Measurements from ENCODE around the gene INO80D.

GRCh38 chr2:206028101-206028500 is 57.9 kb downstream of the INO80D start:
- no peak for TF ChIP-seq POLR2A (IDR thresholded peaks at IDR 0.05)
- TF ChIP-seq, protein P1, sequence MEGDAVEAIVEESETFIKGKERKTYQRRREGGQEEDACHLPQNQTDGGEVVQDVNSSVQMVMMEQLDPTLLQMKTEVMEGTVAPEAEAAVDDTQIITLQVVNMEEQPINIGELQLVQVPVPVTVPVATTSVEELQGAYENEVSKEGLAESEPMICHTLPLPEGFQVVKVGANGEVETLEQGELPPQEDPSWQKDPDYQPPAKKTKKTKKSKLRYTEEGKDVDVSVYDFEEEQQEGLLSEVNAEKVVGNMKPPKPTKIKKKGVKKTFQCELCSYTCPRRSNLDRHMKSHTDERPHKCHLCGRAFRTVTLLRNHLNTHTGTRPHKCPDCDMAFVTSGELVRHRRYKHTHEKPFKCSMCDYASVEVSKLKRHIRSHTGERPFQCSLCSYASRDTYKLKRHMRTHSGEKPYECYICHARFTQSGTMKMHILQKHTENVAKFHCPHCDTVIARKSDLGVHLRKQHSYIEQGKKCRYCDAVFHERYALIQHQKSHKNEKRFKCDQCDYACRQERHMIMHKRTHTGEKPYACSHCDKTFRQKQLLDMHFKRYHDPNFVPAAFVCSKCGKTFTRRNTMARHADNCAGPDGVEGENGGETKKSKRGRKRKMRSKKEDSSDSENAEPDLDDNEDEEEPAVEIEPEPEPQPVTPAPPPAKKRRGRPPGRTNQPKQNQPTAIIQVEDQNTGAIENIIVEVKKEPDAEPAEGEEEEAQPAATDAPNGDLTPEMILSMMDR (IDR thresholded peaks at IDR 0.05) = no peak

All from heart left ventricle (tissue), 13 donors.